Left ventricle myocardium inferior (tissue), 1 donor: ENCODE results near the gene CREG2. TPM values are rescaled to one million over a fixed set of nuclear protein-coding genes. Genes with fewer than 3 reads are reported as not detected.

Experiments used
- DNase-seq: peaks from one replicate; pipeline ENCODE4 v3.0.0-alpha.2; 2020
- H3K27ac ChIP-seq: fragments of 200-600 bp; replicated peaks from 2 replicates; pipeline ENCODE4 v1.8.0; 2021
- H3K27me3 ChIP-seq: fragments of 200-600 bp; 2 replicates; pipeline ENCODE4 v1.8.0; 2021; ENCODE audit warnings: low read depth
- H3K36me3 ChIP-seq: fragments of 200-600 bp; 2 replicates; pipeline ENCODE4 v1.8.0; 2021
- H3K4me1 ChIP-seq: fragments of 200-600 bp; 2 replicates; pipeline ENCODE4 v1.8.0; 2021
- H3K4me3 ChIP-seq: fragments of 200-600 bp; 2 replicates; pipeline ENCODE4 v1.8.0; 2021; ENCODE audit warnings: mild to moderate bottlenecking, moderate library complexity
- H3K9me3 ChIP-seq: fragments of 200-600 bp; replicated peaks from 2 replicates; pipeline ENCODE4 v1.8.0; 2021
- CTCF ChIP-seq: fragments of 200-600 bp; IDR thresholded peaks from 2 replicates; pipeline ENCODE4 v1.8.0; 2021; ENCODE audit warnings: antibody characterized with exemption, mild to moderate bottlenecking, borderline replicate concordance
- intact Hi-C: fragments of 100-400 bp; cut with micrococcal nuclease; formaldehyde crosslinking; loops from one replicate; pipeline ENCODE4 v1.11.0; 2022
- total RNA-seq: library from RNA; stranded (reverse); fragmentation: NEBNext Ultra II Directional; extraction: Animal tissue kit (Norgen Biotek cat#: 25700); gene quantifications from one replicate; pipeline ENCODE4 v1.2.1, GENCODE V29; 2021
- donor health status: DM: no; HTN: yes; CAD: no; lungs with severe emphysema.

CREG2 gene
- total RNA-seq, 1 donor from 2014 or later, result not detected

GRCh38 chr2:101367508-101367907 is 19.8 kb downstream of the CREG2 start:
- Histone ChIP-seq H3K4me3 (no peak overlapping the region), H3K9me3 (peaks cover 2% of the 10 kb centered on the region), H3K4me1 (peaks cover 3% of the 10 kb centered on the region), H3K36me3 (no peaks in the 10 kb centered on the region), H3K27ac (no peak overlapping the region), H3K27me3 (no peaks in the 10 kb centered on the region)
- DNase-seq, result no peak
- intact Hi-C loops, result no loop called here
- no peak for TF ChIP-seq CTCF

- TF ChIP-seq CTCF, result no peak
- no peaks in the 10 kb centered on the region for H3K27me3 ChIP-seq
- no peaks in the 10 kb centered on the region for H3K36me3 ChIP-seq
- H3K4me1 ChIP-seq, result no peaks in the 10 kb centered on the region
- DNase-seq, result no peak
- H3K9me3 ChIP-seq, result no peaks in the 10 kb centered on the region
- intact Hi-C loops, result no loop called here
- H3K4me3 ChIP-seq, result no peak overlapping the region
- H3K27ac ChIP-seq, result no peak overlapping the region
These were observed 22.4 kb downstream of the CREG2 start for GRCh38 chr2:101364878-101365277.

GRCh38 chr2:101362777-101363176 is 24.5 kb downstream of the CREG2 start:
- DNase-seq, result no peak
- no peaks in the 10 kb centered on the region for H3K4me1 ChIP-seq
- no peak overlapping the region for H3K4me3 ChIP-seq
- intact Hi-C loops, result no loop called here
- no peaks in the 10 kb centered on the region for H3K9me3 ChIP-seq
- H3K36me3 ChIP-seq, result no peaks in the 10 kb centered on the region
- H3K27ac ChIP-seq, result no peak overlapping the region
- H3K27me3 ChIP-seq, result no peaks in the 10 kb centered on the region
- TF ChIP-seq CTCF, result no peak

- TF ChIP-seq CTCF, result no peak
- H3K4me1 ChIP-seq, result no peaks in the 10 kb centered on the region
- H3K27me3 ChIP-seq, result no peaks in the 10 kb centered on the region
- H3K4me3 ChIP-seq, result no peak overlapping the region
- no peaks in the 10 kb centered on the region for H3K9me3 ChIP-seq
- intact Hi-C loops, result no loop called here
- no peak for DNase-seq
- H3K27ac ChIP-seq, result no peak overlapping the region
- no peaks in the 10 kb centered on the region for H3K36me3 ChIP-seq
These were observed 25.0 kb downstream of the CREG2 start for GRCh38 chr2:101362316-101362715.

- intact Hi-C loops, result no loop called here
- TF ChIP-seq CTCF, result no peak
- H3K4me3 ChIP-seq, result no peak overlapping the region
- no peak for DNase-seq
- no peaks in the 10 kb centered on the region for H3K36me3 ChIP-seq
- no peaks in the 10 kb centered on the region for H3K9me3 ChIP-seq
- no peak overlapping the region for H3K27ac ChIP-seq
- no peaks in the 10 kb centered on the region for H3K4me1 ChIP-seq
- no peaks in the 10 kb centered on the region for H3K27me3 ChIP-seq
These were observed 25.8 kb downstream of the CREG2 start for GRCh38 chr2:101361522-101361921.

- H3K36me3 ChIP-seq, result no peaks in the 10 kb centered on the region
- TF ChIP-seq CTCF, result no peak
- H3K27ac ChIP-seq, result no peak overlapping the region
- H3K9me3 ChIP-seq, result no peaks in the 10 kb centered on the region
- H3K27me3 ChIP-seq, result no peaks in the 10 kb centered on the region
- no peak overlapping the region for H3K4me3 ChIP-seq
- intact Hi-C loops, result no loop called here
- H3K4me1 ChIP-seq, result no peaks in the 10 kb centered on the region
- no peak for DNase-seq
These were observed 26.2 kb downstream of the CREG2 start for GRCh38 chr2:101361121-101361520.
